ENCODE data around the gene LHPP.
"Not testable (repeated sequence)": the region's sequence is repeated elsewhere in the genome, so short reads cannot be mapped to it uniquely, and the experiment has no call there.

Gene LHPP

GRCh38 chr10:124461642-124462347 lies at the start of gene LHPP:
Gene LHPP, plus strand, starts transcription at chr10:124461823. Its CDS starts 40 bp downstream, at chr10:124461863.
- FAIRE-seq = no peak

GRCh38 chr10:124414076-124414475 lies 47.5 kb upstream of the LHPP start:
- FAIRE-seq = no peak

DNA sequence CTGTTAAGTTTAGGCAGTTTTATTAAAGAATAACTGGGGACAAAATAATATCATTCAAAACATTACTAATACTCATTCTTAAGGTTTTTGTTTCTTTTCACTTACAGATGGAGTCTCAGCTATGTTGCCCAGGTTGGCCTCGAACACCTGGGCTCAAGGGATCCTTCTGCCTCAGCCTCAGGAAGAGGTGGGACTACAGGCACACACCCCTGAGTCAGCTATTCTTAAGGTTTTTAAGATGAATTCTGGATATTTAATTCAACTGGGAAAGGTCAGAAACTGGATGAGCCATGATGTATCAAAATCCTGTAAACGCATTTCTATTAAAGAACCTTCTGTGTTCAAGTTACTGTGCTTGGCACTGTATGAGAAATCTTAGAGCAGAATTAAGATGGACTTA lies 46.4 kb upstream of the LHPP start:
- FAIRE-seq = no peak

GRCh38 chr10:124416733-124417132 lies 44.9 kb upstream of the LHPP start:
- peak; percentile 37 for FAIRE-seq

DNA sequence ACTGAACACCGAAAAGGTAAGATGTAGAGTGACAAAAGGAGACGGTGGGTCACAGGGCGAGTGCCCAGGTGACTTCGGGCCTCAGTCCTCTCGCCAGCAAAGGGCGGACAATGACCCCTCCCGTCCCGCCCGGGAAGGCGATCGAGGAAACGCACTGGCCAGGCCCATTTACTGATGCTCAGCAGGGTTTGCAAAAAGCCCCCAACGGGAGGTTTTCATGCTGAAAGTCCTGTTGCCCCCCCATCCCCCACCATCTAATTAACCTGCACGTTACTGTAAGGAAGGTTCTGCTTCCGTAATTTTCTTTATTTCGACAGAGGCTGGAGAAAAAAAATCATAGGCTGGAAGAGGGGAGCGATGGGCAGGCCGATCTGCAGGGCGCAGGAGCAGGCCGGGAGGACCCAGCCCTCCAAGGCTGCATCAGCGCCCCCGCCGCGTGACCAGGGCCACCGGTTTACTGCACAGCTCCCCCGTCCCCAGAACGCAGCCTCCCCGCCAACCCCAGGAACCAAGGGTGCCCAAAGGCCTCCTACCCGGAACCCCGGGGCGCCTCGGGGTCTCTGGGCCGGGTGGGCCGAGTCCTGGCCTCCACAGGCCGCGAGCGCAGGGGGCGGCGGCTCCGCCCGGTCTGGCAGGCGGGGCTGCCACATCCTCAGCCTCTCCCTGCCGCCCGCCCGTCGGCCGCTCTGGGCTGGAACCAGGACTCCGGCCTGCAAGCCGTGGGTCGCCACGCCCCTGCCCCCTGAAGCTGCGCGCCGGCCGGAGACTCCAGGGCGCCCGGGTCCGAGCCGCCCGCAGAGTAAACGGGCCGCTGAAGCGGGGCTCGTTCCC lies 43.5 kb upstream of the LHPP start:
- no peak for FAIRE-seq

GRCh38 chr10:124418726-124419501 lies 42.7 kb upstream of the LHPP start, which contains the start of gene OAT:
Gene OAT, minus strand, starts transcription at chr10:124418923. Its CDS starts 6,752 bp downstream, at chr10:124412171.
- FAIRE-seq = peak; percentile 83

DNA sequence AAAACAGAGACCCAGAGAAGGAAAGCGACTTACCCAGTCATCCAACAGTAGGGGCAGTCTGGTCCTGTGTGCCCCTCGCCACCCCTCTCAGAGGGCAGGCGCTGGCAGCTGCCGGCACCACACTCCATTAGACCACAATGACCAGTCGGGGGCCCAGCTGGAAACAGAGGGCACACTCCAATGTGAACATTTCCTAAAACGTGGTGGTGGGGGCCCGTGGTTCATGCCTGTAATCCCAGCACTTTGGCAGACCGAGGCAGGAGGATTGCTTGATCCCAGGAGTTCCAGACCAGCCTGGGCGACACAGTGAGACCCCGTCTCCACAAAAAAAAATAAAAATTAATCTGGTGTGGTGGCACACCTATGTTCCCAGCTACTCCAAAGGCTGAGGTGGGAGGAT lies 42.0 kb upstream of the LHPP start:
- FAIRE-seq = no peak

GRCh38 chr10:124420254-124420653 lies 41.4 kb upstream of the LHPP start:
- FAIRE-seq = no peak

DNA sequence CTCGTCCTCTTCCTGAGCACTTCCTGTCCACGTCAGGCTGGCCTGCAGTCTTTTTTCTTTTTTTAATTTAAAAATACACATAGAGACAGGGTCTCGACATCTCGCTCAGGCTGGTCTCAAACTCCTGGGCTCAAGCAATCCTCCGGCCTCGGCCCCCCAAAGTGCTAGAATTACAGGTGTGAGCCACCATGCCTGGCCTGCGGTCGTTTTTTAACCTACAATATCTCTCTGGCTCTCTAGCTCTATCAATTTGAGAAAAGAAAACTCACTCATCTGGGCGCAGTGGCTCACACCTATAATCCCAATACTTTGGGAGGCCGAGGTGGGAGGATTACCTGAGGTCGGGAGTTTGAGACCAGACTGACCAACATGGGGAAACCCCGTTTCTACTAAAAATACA lies 38.9 kb upstream of the LHPP start:
- no peak for FAIRE-seq

DNA sequence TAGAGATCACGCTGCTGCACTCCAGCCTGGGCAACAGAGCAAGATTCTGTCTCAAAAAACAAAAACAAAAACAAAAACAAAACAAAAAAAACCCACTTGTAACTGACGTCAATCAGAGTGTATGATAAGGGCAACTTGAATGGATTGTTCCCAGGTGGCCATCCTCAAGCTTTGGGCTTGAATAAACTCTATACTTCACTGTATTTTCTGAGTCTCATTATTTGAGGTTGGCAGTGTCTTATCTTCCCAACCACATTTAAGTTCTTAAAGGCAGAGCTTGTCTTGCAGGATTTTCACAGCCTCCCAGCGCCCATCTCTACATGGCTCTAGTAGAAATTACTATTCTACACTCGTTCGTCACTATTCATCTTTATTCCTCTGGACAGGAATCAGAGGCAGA lies 37.8 kb upstream of the LHPP start:
- no peak for FAIRE-seq

- FAIRE-seq = peak; percentile 76
These were observed 36.2 kb upstream of the LHPP start for GRCh38 chr10:124425227-124425962.

DNA sequence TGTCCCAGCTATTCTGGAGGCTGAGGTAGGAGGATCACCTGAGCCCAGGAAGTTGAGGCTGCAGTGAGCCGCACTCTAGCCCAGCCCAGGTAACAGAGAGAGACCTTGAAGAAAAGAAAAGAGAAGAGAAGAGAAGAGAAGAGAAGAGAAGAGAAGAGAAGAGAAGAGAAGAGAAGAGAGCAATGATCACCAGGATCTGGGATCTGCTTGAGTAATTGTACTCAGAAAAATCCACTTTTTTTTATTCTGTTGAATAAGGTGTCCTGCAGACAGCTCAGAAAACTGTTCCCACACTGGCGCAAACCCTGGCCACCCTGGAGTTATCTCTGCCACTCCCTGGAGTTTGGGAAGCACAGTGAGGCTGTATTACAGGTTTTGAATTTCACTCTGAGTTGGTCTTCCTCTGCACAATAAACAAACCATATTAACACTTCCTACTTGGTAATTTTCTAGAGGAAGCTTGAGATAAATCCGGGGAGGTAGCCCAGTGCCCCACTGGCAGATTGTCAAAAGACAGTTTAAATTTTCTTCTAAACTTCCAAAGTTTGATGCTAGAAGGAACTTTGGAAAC lies 33.3 kb upstream of the LHPP start:
- no peak for FAIRE-seq

DNA sequence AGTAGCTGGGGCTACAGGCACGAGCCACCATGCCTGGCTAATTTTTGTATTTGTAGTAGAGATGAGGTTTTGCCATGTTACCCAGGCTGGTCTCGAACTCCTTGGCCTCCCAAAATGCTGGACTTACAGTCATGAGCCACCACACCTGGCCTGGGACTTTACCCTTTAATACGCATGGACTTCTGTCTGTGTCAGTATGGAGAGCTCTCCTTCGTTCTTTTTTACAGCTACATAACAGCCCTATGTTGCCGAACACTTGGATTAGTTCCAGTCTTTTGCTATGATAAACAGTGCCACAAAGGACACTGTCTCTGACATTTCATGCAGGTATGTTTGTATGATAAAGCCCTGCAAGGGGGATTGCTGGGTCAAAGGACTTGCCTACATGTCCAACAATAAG lies 32.0 kb upstream of the LHPP start:
- FAIRE-seq = no peak

- FAIRE-seq = no peak
These were observed 31.5 kb upstream of the LHPP start for GRCh38 chr10:124430077-124430476.

- FAIRE-seq = no peak
These were observed 28.2 kb upstream of the LHPP start for GRCh38 chr10:124433461-124433860.

DNA sequence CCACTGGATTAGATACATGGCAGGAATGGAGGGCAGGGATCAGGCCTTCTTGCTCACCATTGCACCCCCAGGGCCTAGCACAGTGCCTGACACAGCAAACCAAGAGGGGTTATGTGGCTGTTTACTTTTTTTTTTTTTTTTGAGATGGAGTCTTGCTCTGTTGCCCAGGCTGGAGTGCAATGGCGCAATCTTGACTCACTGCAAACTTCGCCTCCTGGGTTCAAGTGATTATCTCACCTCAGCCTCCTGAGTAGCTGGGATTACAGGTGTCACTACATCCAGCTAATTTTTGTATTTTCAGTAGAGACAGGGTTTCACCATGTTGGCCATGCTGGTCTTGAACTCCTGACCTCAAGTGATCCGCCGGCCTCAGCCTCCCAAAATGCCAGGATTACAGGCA lies 25.9 kb upstream of the LHPP start:
- FAIRE-seq = not testable (repeated sequence)

GRCh38 chr10:124436191-124436638 lies 25.4 kb upstream of the LHPP start:
- no peak for FAIRE-seq

DNA sequence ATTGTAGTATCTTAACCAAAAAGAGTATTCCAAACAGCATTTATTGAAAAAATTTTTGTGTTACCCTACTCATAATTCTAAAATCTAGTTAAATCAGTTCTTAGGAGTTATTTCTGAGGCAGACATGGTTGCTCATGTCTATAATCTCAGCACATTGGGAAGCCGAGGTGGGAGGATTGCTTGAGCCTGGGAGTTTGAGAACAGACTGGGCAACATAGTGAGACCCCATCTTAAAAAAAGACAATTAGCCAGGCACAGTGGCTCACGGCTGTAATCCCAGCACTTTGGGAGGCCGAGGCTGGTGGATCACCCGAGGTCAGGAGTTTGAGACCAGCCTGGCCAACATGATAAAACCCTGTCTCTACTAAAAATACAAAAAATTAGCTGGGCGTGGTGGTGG lies 19.9 kb upstream of the LHPP start:
- not testable (repeated sequence) for FAIRE-seq

DNA sequence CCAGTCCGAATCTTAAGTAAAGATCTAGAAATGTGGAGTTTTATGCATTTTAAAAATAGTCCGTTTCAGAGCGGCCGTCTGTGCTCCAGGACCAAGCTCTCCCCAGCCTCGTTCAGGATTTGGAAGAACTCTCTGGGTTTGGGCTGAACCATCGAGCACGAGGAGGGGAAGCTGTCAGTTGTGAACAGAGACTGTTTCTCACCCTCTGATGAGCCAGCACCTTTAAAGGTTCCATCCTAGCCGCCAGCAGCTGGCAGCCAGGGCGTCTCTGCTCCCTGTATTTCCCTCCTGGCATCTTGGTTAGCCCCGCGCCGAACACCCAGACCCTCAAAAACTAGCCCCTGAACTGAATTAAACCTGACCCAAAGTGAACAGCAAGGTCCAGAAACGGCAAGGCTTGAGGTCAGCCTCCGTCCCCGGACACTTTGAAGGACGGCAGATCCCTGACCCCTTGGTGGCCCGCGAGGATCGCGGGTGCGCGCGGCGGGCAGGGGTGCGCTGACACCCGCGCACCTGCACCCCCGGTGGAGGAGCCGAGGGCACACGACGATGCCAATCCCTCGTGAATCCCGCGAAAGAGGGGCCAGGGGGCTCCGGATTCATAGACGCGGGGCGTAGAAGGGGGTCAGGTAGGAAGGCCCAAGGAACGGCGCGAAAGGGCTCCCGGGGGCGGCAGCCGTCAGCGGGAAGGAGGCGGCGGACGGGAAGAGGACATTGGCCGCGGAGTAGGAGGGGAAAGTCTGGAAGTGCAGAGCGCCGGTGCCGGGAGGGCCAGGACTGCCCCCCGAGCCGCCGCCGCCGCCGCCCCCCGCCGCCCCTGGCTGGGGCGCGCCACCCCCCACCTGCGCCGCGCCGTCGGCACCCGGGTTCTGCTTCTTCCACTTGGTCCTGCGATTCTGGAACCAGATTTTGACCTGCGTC lies 14.5 kb upstream of the LHPP start:
- no peak for FAIRE-seq

- no peak for FAIRE-seq
These were observed 13.7 kb upstream of the LHPP start for GRCh38 chr10:124447751-124448466.
